GM18511 (cell line): ENCODE measurements around the gene GALNT1.

Experiments used
- ATAC-seq: cut with Tn5 transposase; IDR thresholded peaks from one replicate; pipeline ENCODE4 v1.9.1; 2021; ENCODE audit warnings: mild to moderate bottlenecking, moderate library complexity; ENCODE audit not compliant: unreplicated experiment

Gene GALNT1

GRCh38 chr18:35749701-35750100, 168.2 kb downstream of the GALNT1 start:
- ATAC-seq: no peak

- ATAC-seq: no peak
Measured at GRCh38 chr18:35750929-35751328, 169.4 kb downstream of the GALNT1 start.

- no peak for ATAC-seq
Measured at GRCh38 chr18:35753306-35753910, 171.9 kb downstream of the GALNT1 start.

- ATAC-seq: no peak
Measured at GRCh38 chr18:35754464-35754863, 172.9 kb downstream of the GALNT1 start.

GRCh38 chr18:35755369-35755768, 173.8 kb downstream of the GALNT1 start:
- ATAC-seq: no peak

- peak; percentile 80 for ATAC-seq
Measured at GRCh38 chr18:35756506-35757117, 175.1 kb downstream of the GALNT1 start.
